Spleen (tissue), 11 donors: ENCODE data around the gene MYBPC1. TPM values are rescaled to one million over a fixed set of nuclear protein-coding genes. Genes with fewer than 3 reads are reported as not detected.

Source experiments
- DNase-seq: peaks from one replicate; pipeline ENCODE4 v3.0.0-alpha.2; 2020
- H3K27ac ChIP-seq, 8 donors: fragments of 200-600 bp; sonication (generic) in 7 of 8; 1 replicate in 4 of 8; 2 replicates in 4 of 8; pipeline versions ENCODE4 v1.5.0 to v1.8.0; 2016 to 2021; ENCODE audit warnings: inconsistent platforms in 4 of 8, mild to moderate bottlenecking in 4 of 8, moderate library complexity in 1 of 8
- H3K27me3 ChIP-seq, 7 donors: fragments of 200-600 bp; sonication (generic) in 6 of 7; replicated peaks in 1 of 7; 1 replicate in 4 of 7; 2 replicates in 3 of 7; pipeline versions ENCODE4 v1.5.0 to v1.8.0; 2016 to 2021; ENCODE audit warnings: inconsistent platforms in 3 of 7, mild to moderate bottlenecking in 1 of 7
- H3K36me3 ChIP-seq, 6 donors: fragments of 200-600 bp; sonication (generic) in 5 of 6; 1 replicate in 4 of 6; 2 replicates in 2 of 6; pipeline versions ENCODE4 v1.5.0 to v1.8.0; 2016 to 2021; ENCODE audit warnings: inconsistent platforms in 2 of 6
- H3K4me1 ChIP-seq, 6 donors: fragments of 200-600 bp; sonication (generic) in 5 of 6; 1 replicate in 3 of 6; 2 replicates in 3 of 6; pipeline versions ENCODE4 v1.5.0 to v1.8.0; 2016 to 2021; ENCODE audit warnings: inconsistent platforms in 3 of 6
- H3K4me3 ChIP-seq, 8 donors: fragments of 200-600 bp; sonication (generic) in 7 of 8; 1 replicate in 4 of 8; 2 replicates in 4 of 8; pipeline versions ENCODE4 v1.5.0 to v1.8.0; 2016 to 2021; ENCODE audit warnings: inconsistent platforms in 4 of 8, mild to moderate bottlenecking in 4 of 8, moderate library complexity in 2 of 8
- H3K9me3 ChIP-seq, 8 donors: fragments of 200-600 bp; sonication (generic) in 7 of 8; 1 replicate in 4 of 8; 2 replicates in 4 of 8; pipeline versions ENCODE4 v1.5.0 to v1.8.0; 2016 to 2021; ENCODE audit warnings: inconsistent platforms in 4 of 8
- POLR2A ChIP-seq, 3 donors: fragments of 450-650 bp; IDR thresholded peaks; one replicate each; pipeline ENCODE4 v1.5.1; 2017; ENCODE audit warnings: antibody characterized with exemption in 3 of 3, mild to moderate bottlenecking in 1 of 3
- POLR2AphosphoS5 ChIP-seq, 3 donors: sonication (generic); formaldehyde crosslinking; IDR thresholded peaks; one replicate each; pipeline ENCODE4 v1.5.1; 2017; ENCODE audit warnings: antibody characterized with exemption in 3 of 3
- WGBS, 5 donors: extraction: QIAGEN DNeasy Blood & Tissue Kit in 3 of 5; methylation state at CpG; one replicate each; pipeline versions ENCODE4 v1.1.5 to v1.1.7; 2013 to 2018; 5-methylcytosine and 5-hydroxymethylcytosine counted together
- intact Hi-C: fragments of 100-400 bp; cut with DNase I; formaldehyde crosslinking; loops from one replicate; pipeline ENCODE4 v1.15.0; 2023; ENCODE audit warnings: low total_unique reads
- polyA plus RNA-seq, 3 donors: library from polyadenylated mRNA; stranded (reverse); fragments of 200-250 nt; gene quantifications; one replicate each; pipeline ENCODE4 v1.2.1, GENCODE V29; 2013
- total RNA-seq, 7 donors: library from RNA; depleted of rRNA in 3 of 7; stranded (reverse); fragments of >200 nt in 3 of 7; fragmentation: NEBNext Ultra II Directional in 4 of 7; extraction: Animal tissue kit (Norgen Biotek cat#: 25700) in 4 of 7; gene quantifications; one replicate each; pipeline versions ENCODE4 v1.1.0 to v1.2.1, GENCODE V29; 2016 to 2021
- TF ChIP-seq, protein P1 (sequence below), 11 experiments: fragments of 200-600 bp in 7 of 11; fragments of 450-650 bp in 4 of 11; sonication (generic) in 4 of 11; IDR thresholded peaks in 8 of 11; conservative IDR thresholded peaks in 3 of 11; 1 replicate in 7 of 11; 2 replicates in 4 of 11; pipeline versions ENCODE4 v1.4.0 to v1.8.0; 2016 to 2021; ENCODE audit warnings: antibody characterized with exemption in 11 of 11, inconsistent platforms in 4 of 11, mild to moderate bottlenecking in 1 of 11
- donor health status: healthy with polysubstance abuse.
- donor health status: DM: no; HTN: no; CAD: no; lungs with moderate emphysema.
- donor health status: DM: no; HTN: no; CAD: no.
- donor health status: Bipolar disorder and iron deficiency.
- donor health status: healthy.
- donor health status: DM: no; HTN: no; CAD: no.
- donor health status: DM: yes; HTN: yes; CAD: no.

MYBPC1 gene
- total and polyA plus RNA-seq, 10 donors = 0.06 to 2.7 (median 0.66) TPM; not detected in 4

GRCh38 chr12:101581190-101581589 lies 13.6 kb upstream of the MYBPC1 start:
- Histone ChIP-seq H3K27me3 (peaks cover 0 to 6% (median 0%) of the 10 kb centered on the region in 7 donors), H3K4me1 (no peaks in the 10 kb centered on the region), H3K9me3 (no peaks in the 10 kb centered on the region), H3K27ac (no peak overlapping the region), H3K36me3 (no peaks in the 10 kb centered on the region), H3K4me3 (no peak overlapping the region)
- intact Hi-C loops = no loop called here
- DNase-seq = no peak
- TF ChIP-seq, protein P1, sequence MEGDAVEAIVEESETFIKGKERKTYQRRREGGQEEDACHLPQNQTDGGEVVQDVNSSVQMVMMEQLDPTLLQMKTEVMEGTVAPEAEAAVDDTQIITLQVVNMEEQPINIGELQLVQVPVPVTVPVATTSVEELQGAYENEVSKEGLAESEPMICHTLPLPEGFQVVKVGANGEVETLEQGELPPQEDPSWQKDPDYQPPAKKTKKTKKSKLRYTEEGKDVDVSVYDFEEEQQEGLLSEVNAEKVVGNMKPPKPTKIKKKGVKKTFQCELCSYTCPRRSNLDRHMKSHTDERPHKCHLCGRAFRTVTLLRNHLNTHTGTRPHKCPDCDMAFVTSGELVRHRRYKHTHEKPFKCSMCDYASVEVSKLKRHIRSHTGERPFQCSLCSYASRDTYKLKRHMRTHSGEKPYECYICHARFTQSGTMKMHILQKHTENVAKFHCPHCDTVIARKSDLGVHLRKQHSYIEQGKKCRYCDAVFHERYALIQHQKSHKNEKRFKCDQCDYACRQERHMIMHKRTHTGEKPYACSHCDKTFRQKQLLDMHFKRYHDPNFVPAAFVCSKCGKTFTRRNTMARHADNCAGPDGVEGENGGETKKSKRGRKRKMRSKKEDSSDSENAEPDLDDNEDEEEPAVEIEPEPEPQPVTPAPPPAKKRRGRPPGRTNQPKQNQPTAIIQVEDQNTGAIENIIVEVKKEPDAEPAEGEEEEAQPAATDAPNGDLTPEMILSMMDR (IDR thresholded peaks at IDR 0.05 in 8 of 11, conservative IDR thresholded peaks at IDR 0.05 in 3 of 11) = no peak
- no peak for TF ChIP-seq POLR2AphosphoS5 (IDR thresholded peaks at IDR 0.05)
- no peak for TF ChIP-seq POLR2A (IDR thresholded peaks at IDR 0.05)
- WGBS, 5 donors = 36 to 65% (median 43%) methylated on average over 1 of the region's 1 CpG

- DNase-seq = no peak
- Histone ChIP-seq H3K36me3 (no peaks in the 10 kb centered on the region), H3K4me1 (no peaks in the 10 kb centered on the region), H3K27ac (no peak overlapping the region), H3K4me3 (no peak overlapping the region), H3K27me3 (peaks cover 0 to 6% (median 0%) of the 10 kb centered on the region in 7 donors), H3K9me3 (no peaks in the 10 kb centered on the region)
- WGBS, 5 donors = 70 to 94% (median 76%) methylated on average over 1 of the region's 1 CpG
- TF ChIP-seq POLR2A (IDR thresholded peaks at IDR 0.05) = no peak
- TF ChIP-seq, protein P1 (IDR thresholded peaks at IDR 0.05 in 8 of 11, conservative IDR thresholded peaks at IDR 0.05 in 3 of 11) = no peak
- no peak for TF ChIP-seq POLR2AphosphoS5 (IDR thresholded peaks at IDR 0.05)
- intact Hi-C loops = no loop called here
Measured at GRCh38 chr12:101582937-101583336, 11.8 kb upstream of the MYBPC1 start.

- H3K9me3 ChIP-seq = no peaks in the 10 kb centered on the region
- TF ChIP-seq POLR2AphosphoS5 (IDR thresholded peaks at IDR 0.05) (no peak), POLR2A (IDR thresholded peaks at IDR 0.05) (no peak)
- TF ChIP-seq, protein P1 (IDR thresholded peaks at IDR 0.05 in 8 of 11, conservative IDR thresholded peaks at IDR 0.05 in 3 of 11) = no peak
- no peaks in the 10 kb centered on the region for H3K27me3 ChIP-seq
- 70 to 87% (median 72%) methylated on average over 3 of the region's 3 CpGs for WGBS, 5 donors
- H3K4me1 ChIP-seq = no peaks in the 10 kb centered on the region
- DNase-seq = no peak
- H3K27ac ChIP-seq = no peak overlapping the region
- intact Hi-C loops = no loop called here
- no peak overlapping the region for H3K4me3 ChIP-seq
- no peaks in the 10 kb centered on the region for H3K36me3 ChIP-seq
Measured at GRCh38 chr12:101590383-101590782, 4.4 kb upstream of the MYBPC1 start.

DNA sequence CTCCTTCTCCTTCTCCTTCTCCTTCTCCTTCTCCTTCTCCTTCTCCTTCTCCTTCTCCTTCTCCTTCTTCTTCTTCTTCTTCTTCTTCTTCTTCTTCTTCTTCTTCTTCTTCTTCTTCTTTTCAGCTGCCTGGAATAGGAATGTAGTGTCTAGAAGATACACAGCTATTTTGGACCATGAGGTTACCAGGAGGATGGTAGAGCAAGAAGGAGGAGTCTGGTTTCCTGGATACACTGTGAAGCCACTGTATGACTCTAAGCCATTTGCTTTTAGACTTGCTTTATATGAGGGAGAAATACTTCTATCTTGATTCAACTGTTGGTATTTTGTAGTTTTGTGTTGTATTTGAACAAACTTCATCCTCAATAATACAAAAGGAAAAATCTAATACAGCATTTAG lies 3.0 kb upstream of the MYBPC1 start:
- Histone ChIP-seq H3K27me3 (no peaks in the 10 kb centered on the region), H3K9me3 (no peaks in the 10 kb centered on the region), H3K27ac (no peak overlapping the region), H3K4me3 (no peak overlapping the region), H3K36me3 (no peaks in the 10 kb centered on the region), H3K4me1 (no peaks in the 10 kb centered on the region)
- intact Hi-C loops = no loop called here
- TF ChIP-seq POLR2A (IDR thresholded peaks at IDR 0.05) (no peak), POLR2AphosphoS5 (IDR thresholded peaks at IDR 0.05) (no peak)
- TF ChIP-seq, protein P1 (IDR thresholded peaks at IDR 0.05 in 8 of 11, conservative IDR thresholded peaks at IDR 0.05 in 3 of 11) = no peak
- no peak for DNase-seq
